Osteoblast (primary cell): ENCODE results near the gene TPGS2. TPM values are rescaled to one million over a fixed set of nuclear protein-coding genes. Genes with fewer than 3 reads are reported as not detected.

ENCODE experiments used
- DNase-seq: peaks from one replicate; pipeline ENCODE4 v3.0.0; 2011; ENCODE audit warnings: low spot score, mixed read lengths; ENCODE audit not compliant: insufficient read length; ENCODE audit errors: missing footprints
- H2AFZ ChIP-seq: 2 replicates; pipeline ENCODE4 v1.6.0; 2011; ENCODE audit warnings: mild to moderate bottlenecking, low read length
- H3K27ac ChIP-seq: 2 replicates; pipeline ENCODE4 v1.5.1; 2011; ENCODE audit warnings: mild to moderate bottlenecking, low read depth, low read length, moderate library complexity
- H3K27me3 ChIP-seq: 2 replicates; pipeline ENCODE4 v1.6.0; 2012; ENCODE audit warnings: mild to moderate bottlenecking, control low read depth, inconsistent platforms, low read length, moderate library complexity; ENCODE audit not compliant: insufficient read depth
- H3K36me3 ChIP-seq: 2 replicates; pipeline ENCODE4 v1.5.1; 2011; ENCODE audit warnings: mild to moderate bottlenecking, low read length, control low read depth, moderate library complexity; ENCODE audit not compliant: insufficient read depth
- H3K4me1 ChIP-seq: 2 replicates; pipeline ENCODE4 v1.5.1; 2011; ENCODE audit warnings: mild to moderate bottlenecking, low read length, control low read depth, moderate library complexity; ENCODE audit not compliant: insufficient read depth
- H3K4me2 ChIP-seq: 2 replicates; pipeline ENCODE4 v1.6.0; 2011; ENCODE audit warnings: mild to moderate bottlenecking, low read length; ENCODE audit not compliant: insufficient read depth
- H3K4me3 ChIP-seq: fragments of 200-600 bp; sonication (generic); 3 replicates; pipeline ENCODE4 v1.5.1; 2012; ENCODE audit warnings: mild to moderate bottlenecking, low read length, inconsistent platforms; ENCODE audit not compliant: insufficient read depth
- H3K79me2 ChIP-seq: 2 replicates; pipeline ENCODE4 v1.6.0; 2012; ENCODE audit warnings: mild to moderate bottlenecking, low read length, control low read depth, inconsistent platforms; ENCODE audit not compliant: insufficient read depth
- H3K9me3 ChIP-seq: 2 replicates; pipeline ENCODE4 v1.5.1; 2011; ENCODE audit warnings: low read depth, low read length, control low read depth
- H4K20me1 ChIP-seq: 2 replicates; pipeline ENCODE4 v1.6.0; 2012; ENCODE audit warnings: mild to moderate bottlenecking, low read length, control low read depth; ENCODE audit not compliant: insufficient read depth
- CTCF ChIP-seq: IDR thresholded peaks from 2 replicates; pipeline ENCODE4 v1.5.1; 2011; ENCODE audit warnings: mild to moderate bottlenecking, low read depth, low read length, moderate library complexity; ENCODE audit errors: extremely low read depth
- total RNA-seq: library from RNA; depleted of rRNA; stranded (reverse); fragments of >200 nt; gene quantifications from 2 replicates; pipeline ENCODE4 v1.2.3, GENCODE V29; 2012

Gene TPGS2
- total RNA-seq, 1 donor = 98.8 TPM

GRCh38 chr18:36782710-36783109 is 46.1 kb downstream of the TPGS2 start:
- TF ChIP-seq CTCF = no peak
- H3K4me3 ChIP-seq = no peak overlapping the region
- H4K20me1 ChIP-seq = no peaks in the 10 kb centered on the region
- peaks cover 9% of the 10 kb centered on the region for H3K4me1 ChIP-seq
- H3K36me3 ChIP-seq = no peaks in the 10 kb centered on the region
- no peak overlapping the region for H3K4me2 ChIP-seq
- no peaks in the 10 kb centered on the region for H3K9me3 ChIP-seq
- H3K79me2 ChIP-seq = no peaks in the 10 kb centered on the region
- H3K27me3 ChIP-seq = no peaks in the 10 kb centered on the region
- H3K27ac ChIP-seq = no peak overlapping the region
- H2AFZ ChIP-seq = no peak overlapping the region
- no peak for DNase-seq

GRCh38 chr18:36780748-36781147 is 48.1 kb downstream of the TPGS2 start:
- no peak overlapping the region for H3K4me3 ChIP-seq
- no peak for DNase-seq
- no peaks in the 10 kb centered on the region for H3K79me2 ChIP-seq
- no peak for TF ChIP-seq CTCF
- no peaks in the 10 kb centered on the region for H4K20me1 ChIP-seq
- no peaks in the 10 kb centered on the region for H3K36me3 ChIP-seq
- H3K9me3 ChIP-seq = no peaks in the 10 kb centered on the region
- H3K27ac ChIP-seq = no peak overlapping the region
- no peak overlapping the region for H2AFZ ChIP-seq
- H3K27me3 ChIP-seq = no peaks in the 10 kb centered on the region
- no peak overlapping the region for H3K4me2 ChIP-seq
- H3K4me1 ChIP-seq = no peaks in the 10 kb centered on the region

- Histone ChIP-seq H3K27ac (no peak overlapping the region), H3K4me1 (peaks cover 3% of the 10 kb centered on the region), H4K20me1 (no peaks in the 10 kb centered on the region), H2AFZ (no peak overlapping the region), H3K79me2 (no peaks in the 10 kb centered on the region), H3K36me3 (no peaks in the 10 kb centered on the region), H3K4me2 (no peak overlapping the region), H3K27me3 (no peaks in the 10 kb centered on the region), H3K9me3 (no peaks in the 10 kb centered on the region), H3K4me3 (no peak overlapping the region)
- TF ChIP-seq CTCF = no peak
- no peak for DNase-seq
These were observed 51.2 kb downstream of the TPGS2 start for GRCh38 chr18:36777566-36777965.

- H3K36me3 ChIP-seq = no peaks in the 10 kb centered on the region
- no peak overlapping the region for H3K27ac ChIP-seq
- H2AFZ ChIP-seq = no peak overlapping the region
- no peak for DNase-seq
- no peak overlapping the region for H3K4me2 ChIP-seq
- H3K4me1 ChIP-seq = peaks cover 11% of the 10 kb centered on the region
- H3K9me3 ChIP-seq = no peaks in the 10 kb centered on the region
- no peaks in the 10 kb centered on the region for H4K20me1 ChIP-seq
- TF ChIP-seq CTCF = no peak
- no peaks in the 10 kb centered on the region for H3K27me3 ChIP-seq
- H3K79me2 ChIP-seq = no peaks in the 10 kb centered on the region
- H3K4me3 ChIP-seq = no peak overlapping the region
These were observed 52.2 kb downstream of the TPGS2 start for GRCh38 chr18:36776650-36777049.
